ENCODE results near the gene SDK1. TPM values are rescaled to one million over a fixed set of nuclear protein-coding genes. Genes with fewer than 3 reads are reported as not detected.

SDK1 gene
- total and polyA plus RNA-seq, 2 experiments from 2014 or later = 2.1 to 10.0 TPM

DNA sequence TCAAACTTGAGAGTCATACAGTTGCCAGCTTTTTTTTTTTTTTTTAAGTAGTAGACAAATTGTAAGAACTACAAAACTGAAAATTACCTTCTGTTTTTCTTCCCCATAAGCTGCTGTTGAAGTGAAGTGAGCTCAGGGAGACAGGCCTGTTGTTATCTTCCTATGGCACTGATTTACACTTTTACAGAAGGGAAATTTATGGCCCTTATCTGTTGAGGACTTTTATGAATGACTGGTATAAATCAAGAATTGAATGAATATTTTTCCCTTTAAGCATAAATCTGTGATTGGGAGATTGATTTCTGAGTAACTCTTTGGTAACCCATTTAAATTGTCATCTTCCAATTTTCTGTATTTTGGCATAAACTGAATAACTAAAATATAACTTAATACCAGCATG, 124.0 kb downstream of the SDK1 start:
- H3K36me3 Mint-ChIP-seq (ENCODE audit: low read depth) = no peaks in the 10 kb centered on the region
- H3K4me3 ChIP-seq = no peak overlapping the region
- TF ChIP-seq ZNF331 (CRISPR knock-in tag; IDR thresholded peaks at IDR 0.05; ENCODE audit: low read depth) = no peak
- no peak for TF ChIP-seq ETS1 (IDR thresholded peaks at IDR 0.05)
- no peak for TF ChIP-seq EZH2 (IDR thresholded peaks at IDR 0.05; ENCODE audit: low read depth, unreplicated experiment)
- TF ChIP-seq, protein P1, sequence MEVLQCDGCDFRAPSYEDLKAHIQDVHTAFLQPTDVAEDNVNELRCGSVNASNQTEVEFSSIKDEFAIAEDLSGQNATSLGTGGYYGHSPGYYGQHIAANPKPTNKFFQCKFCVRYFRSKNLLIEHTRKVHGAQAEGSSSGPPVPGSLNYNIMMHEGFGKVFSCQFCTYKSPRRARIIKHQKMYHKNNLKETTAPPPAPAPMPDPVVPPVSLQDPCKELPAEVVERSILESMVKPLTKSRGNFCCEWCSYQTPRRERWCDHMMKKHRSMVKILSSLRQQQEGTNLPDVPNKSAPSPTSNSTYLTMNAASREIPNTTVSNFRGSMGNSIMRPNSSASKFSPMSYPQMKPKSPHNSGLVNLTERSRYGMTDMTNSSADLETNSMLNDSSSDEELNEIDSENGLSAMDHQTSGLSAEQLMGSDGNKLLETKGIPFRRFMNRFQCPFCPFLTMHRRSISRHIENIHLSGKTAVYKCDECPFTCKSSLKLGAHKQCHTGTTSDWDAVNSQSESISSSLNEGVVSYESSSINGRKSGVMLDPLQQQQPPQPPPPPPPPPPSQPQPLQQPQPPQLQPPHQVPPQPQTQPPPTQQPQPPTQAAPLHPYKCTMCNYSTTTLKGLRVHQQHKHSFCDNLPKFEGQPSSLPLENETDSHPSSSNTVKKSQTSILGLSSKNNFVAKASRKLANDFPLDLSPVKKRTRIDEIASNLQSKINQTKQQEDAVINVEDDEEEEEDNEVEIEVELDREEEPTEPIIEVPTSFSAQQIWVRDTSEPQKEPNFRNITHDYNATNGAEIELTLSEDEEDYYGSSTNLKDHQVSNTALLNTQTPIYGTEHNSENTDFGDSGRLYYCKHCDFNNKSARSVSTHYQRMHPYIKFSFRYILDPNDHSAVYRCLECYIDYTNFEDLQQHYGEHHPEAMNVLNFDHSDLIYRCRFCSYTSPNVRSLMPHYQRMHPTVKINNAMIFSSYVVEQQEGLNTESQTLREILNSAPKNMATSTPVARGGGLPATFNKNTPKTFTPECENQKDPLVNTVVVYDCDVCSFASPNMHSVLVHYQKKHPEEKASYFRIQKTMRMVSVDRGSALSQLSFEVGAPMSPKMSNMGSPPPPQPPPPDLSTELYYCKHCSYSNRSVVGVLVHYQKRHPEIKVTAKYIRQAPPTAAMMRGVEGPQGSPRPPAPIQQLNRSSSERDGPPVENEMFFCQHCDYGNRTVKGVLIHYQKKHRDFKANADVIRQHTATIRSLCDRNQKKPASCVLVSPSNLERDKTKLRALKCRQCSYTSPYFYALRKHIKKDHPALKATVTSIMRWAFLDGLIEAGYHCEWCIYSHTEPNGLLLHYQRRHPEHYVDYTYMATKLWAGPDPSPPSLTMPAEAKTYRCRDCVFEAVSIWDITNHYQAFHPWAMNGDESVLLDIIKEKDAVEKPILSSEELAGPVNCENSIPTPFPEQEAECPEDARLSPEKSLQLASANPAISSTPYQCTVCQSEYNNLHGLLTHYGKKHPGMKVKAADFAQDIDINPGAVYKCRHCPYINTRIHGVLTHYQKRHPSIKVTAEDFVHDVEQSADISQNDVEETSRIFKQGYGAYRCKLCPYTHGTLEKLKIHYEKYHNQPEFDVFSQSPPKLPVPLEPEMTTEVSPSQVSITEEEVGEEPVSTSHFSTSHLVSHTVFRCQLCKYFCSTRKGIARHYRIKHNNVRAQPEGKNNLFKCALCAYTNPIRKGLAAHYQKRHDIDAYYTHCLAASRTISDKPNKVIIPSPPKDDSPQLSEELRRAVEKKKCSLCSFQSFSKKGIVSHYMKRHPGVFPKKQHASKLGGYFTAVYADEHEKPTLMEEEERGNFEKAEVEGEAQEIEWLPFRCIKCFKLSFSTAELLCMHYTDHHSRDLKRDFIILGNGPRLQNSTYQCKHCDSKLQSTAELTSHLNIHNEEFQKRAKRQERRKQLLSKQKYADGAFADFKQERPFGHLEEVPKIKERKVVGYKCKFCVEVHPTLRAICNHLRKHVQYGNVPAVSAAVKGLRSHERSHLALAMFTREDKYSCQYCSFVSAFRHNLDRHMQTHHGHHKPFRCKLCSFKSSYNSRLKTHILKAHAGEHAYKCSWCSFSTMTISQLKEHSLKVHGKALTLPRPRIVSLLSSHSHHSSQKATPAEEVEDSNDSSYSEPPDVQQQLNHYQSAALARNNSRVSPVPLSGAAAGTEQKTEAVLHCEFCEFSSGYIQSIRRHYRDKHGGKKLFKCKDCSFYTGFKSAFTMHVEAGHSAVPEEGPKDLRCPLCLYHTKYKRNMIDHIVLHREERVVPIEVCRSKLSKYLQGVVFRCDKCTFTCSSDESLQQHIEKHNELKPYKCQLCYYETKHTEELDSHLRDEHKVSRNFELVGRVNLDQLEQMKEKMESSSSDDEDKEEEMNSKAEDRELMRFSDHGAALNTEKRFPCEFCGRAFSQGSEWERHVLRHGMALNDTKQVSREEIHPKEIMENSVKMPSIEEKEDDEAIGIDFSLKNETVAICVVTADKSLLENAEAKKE (CRISPR knock-in tag; IDR thresholded peaks at IDR 0.05) = no peak
- no peak for TF ChIP-seq NANOG (IDR thresholded peaks at IDR 0.05; ENCODE audit: borderline replicate concordance)
- TF ChIP-seq JUNB (IDR thresholded peaks at IDR 0.05; ENCODE audit: unreplicated experiment) = no peak
- TF ChIP-seq EZH2phosphoT487 (IDR thresholded peaks at IDR 0.05; ENCODE audit: unreplicated experiment) = no peak
- TF ChIP-seq STAT1 (IDR thresholded peaks at IDR 0.05; ENCODE audit: unreplicated experiment) = no peak
- TF ChIP-seq POLR2AphosphoS5 (IDR thresholded peaks at IDR 0.05; ENCODE audit: low read depth) = no peak
- TF ChIP-seq REST (IDR thresholded peaks at IDR 0.05; ENCODE audit: unreplicated experiment) = no peak
- no peak for TF ChIP-seq CREB1 (CRISPR knock-in tag; IDR thresholded peaks at IDR 0.05; ENCODE audit: low read depth)
- TF ChIP-seq, protein P2, sequence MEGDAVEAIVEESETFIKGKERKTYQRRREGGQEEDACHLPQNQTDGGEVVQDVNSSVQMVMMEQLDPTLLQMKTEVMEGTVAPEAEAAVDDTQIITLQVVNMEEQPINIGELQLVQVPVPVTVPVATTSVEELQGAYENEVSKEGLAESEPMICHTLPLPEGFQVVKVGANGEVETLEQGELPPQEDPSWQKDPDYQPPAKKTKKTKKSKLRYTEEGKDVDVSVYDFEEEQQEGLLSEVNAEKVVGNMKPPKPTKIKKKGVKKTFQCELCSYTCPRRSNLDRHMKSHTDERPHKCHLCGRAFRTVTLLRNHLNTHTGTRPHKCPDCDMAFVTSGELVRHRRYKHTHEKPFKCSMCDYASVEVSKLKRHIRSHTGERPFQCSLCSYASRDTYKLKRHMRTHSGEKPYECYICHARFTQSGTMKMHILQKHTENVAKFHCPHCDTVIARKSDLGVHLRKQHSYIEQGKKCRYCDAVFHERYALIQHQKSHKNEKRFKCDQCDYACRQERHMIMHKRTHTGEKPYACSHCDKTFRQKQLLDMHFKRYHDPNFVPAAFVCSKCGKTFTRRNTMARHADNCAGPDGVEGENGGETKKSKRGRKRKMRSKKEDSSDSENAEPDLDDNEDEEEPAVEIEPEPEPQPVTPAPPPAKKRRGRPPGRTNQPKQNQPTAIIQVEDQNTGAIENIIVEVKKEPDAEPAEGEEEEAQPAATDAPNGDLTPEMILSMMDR (conservative IDR thresholded peaks at IDR 0.05; ENCODE audit: low read depth in 2 of 2) = no peak
- no peak for TF ChIP-seq ZNF114 (CRISPR knock-in tag; IDR thresholded peaks at IDR 0.05)
- no peak overlapping the region for H2AFZ ChIP-seq
- H3K9me2 ChIP-seq (ENCODE audit: insufficient read depth) = no peaks in the 10 kb centered on the region
- no peak for ATAC-seq
- H3K4me1 Mint-ChIP-seq = peaks cover 7% of the 10 kb centered on the region; the same call in 2 of the 3 replicates
- no peak overlapping the region for H3K27ac ChIP-seq (ENCODE audit: low read depth)
- H4K20me1 ChIP-seq (replicated peaks; ENCODE audit: insufficient read depth) = no peaks in the 10 kb centered on the region
- no peaks in the 10 kb centered on the region for H3K36me3 ChIP-seq (ENCODE audit: insufficient read depth)
- H3K4me1 ChIP-seq (ENCODE audit: insufficient read depth) = peaks cover 1% of the 10 kb centered on the region; the same call in 1 of the 2 replicates
- no peak for DNase-seq (ENCODE audit: low spot score)
- no peaks in the 10 kb centered on the region for H3F3A ChIP-seq (replicated peaks; ENCODE audit: low read depth)
- no peak overlapping the region for H3K4me3 Mint-ChIP-seq
- H3K4me2 ChIP-seq = no peak overlapping the region
- H3K27me3 ChIP-seq (ENCODE audit: insufficient read depth) = no peaks in the 10 kb centered on the region
- H3K79me2 ChIP-seq (replicated peaks; ENCODE audit: insufficient read depth) = no peaks in the 10 kb centered on the region
- H3K9me3 Mint-ChIP-seq = peaks cover 6% of the 10 kb centered on the region; the same call in 1 of the 3 replicates
- peaks cover 2% of the 10 kb centered on the region for H3K27me3 Mint-ChIP-seq (ENCODE audit: insufficient read depth, low read depth, poor library complexity)
- H3K27ac Mint-ChIP-seq = no peak overlapping the region

Data from GM23338 (cell line).